Heart left ventricle (tissue), 16 donors: Measurements from ENCODE around the gene VTCN1. TPM values are rescaled to one million over a fixed set of nuclear protein-coding genes. Genes with fewer than 3 reads are reported as not detected.

Experiments used
- ATAC-seq, 4 donors: fragments of 200-7000 bp; cut with Tn5 transposase; one replicate each; pipeline ENCODE4 v1.9.1; 2020 to 2022; ENCODE audit warnings: moderate library complexity in 4 of 4, mild to moderate bottlenecking in 3 of 4, moderate number of reproducible peaks in 1 of 4
- DNase-seq, 5 donors: peaks; one replicate each; pipeline ENCODE4 v3.0.0-alpha.2; 2020
- H3K27ac ChIP-seq, 12 donors: fragments of 200-600 bp; sonication (generic) in 4 of 12; one replicate each; pipeline versions ENCODE4 v1.5.0 to v1.8.0; 2016 to 2022; ENCODE audit warnings: mild to moderate bottlenecking in 2 of 12
- H3K27me3 ChIP-seq, 9 donors: fragments of 200-600 bp; sonication (generic) in 2 of 9; one replicate each; pipeline versions ENCODE4 v1.5.1 to v1.8.0; 2016 to 2022; ENCODE audit warnings: mild to moderate bottlenecking in 3 of 9
- H3K36me3 ChIP-seq, 9 donors: fragments of 200-600 bp; sonication (generic) in 2 of 9; one replicate each; pipeline versions ENCODE4 v1.5.0 to v1.8.0; 2018 to 2022; ENCODE audit warnings: mild to moderate bottlenecking in 2 of 9
- H3K4me1 ChIP-seq, 12 donors: fragments of 200-600 bp; sonication (generic) in 4 of 12; one replicate each; pipeline versions ENCODE4 v1.5.0 to v1.8.0; 2016 to 2022; ENCODE audit warnings: mild to moderate bottlenecking in 3 of 12
- H3K4me3 ChIP-seq, 12 donors: fragments of 200-600 bp; sonication (generic) in 4 of 12; one replicate each; pipeline versions ENCODE4 v1.5.0 to v1.8.0; 2017 to 2022; ENCODE audit warnings: mild to moderate bottlenecking in 9 of 12, moderate library complexity in 4 of 12
- H3K9me3 ChIP-seq, 12 donors: fragments of 200-600 bp; sonication (generic) in 4 of 12; one replicate each; pipeline versions ENCODE4 v1.5.0 to v1.8.0; 2016 to 2022; ENCODE audit warnings: mild to moderate bottlenecking in 1 of 12
- POLR2A ChIP-seq, 2 donors: fragments of 450-650 bp; IDR thresholded peaks; one replicate each; pipeline ENCODE4 v1.6.1; 2017; ENCODE audit warnings: antibody characterized with exemption in 2 of 2, mild to moderate bottlenecking in 2 of 2, moderate library complexity in 2 of 2
- WGBS, 4 donors: extraction: QIAGEN DNeasy Blood & Tissue Kit in 2 of 4; methylation state at CpG; one replicate each; pipeline versions ENCODE4 v1.1.5 to v1.1.7; 2013 to 2018; 5-methylcytosine and 5-hydroxymethylcytosine counted together
- intact Hi-C, 10 donors: fragments of 100-400 bp; cut with DNase I; formaldehyde crosslinking; loops; one replicate each; pipeline versions ENCODE4 v1.11.1 to v1.14.2; 2022
- polyA plus RNA-seq, 2 donors: library from polyadenylated mRNA; stranded (reverse); fragments of 200-250 nt; gene quantifications; one replicate each; pipeline ENCODE4 v1.2.3, GENCODE V29; 2013
- total RNA-seq, 9 donors: library from RNA; depleted of rRNA in 2 of 9; stranded (reverse); fragments of >200 nt in 2 of 9; fragmentation: NEBNext Ultra II Directional in 3 of 9; extraction: Animal tissue kit (Norgen Biotek cat#: 25700) in 3 of 9; gene quantifications; one replicate each; pipeline versions ENCODE4 v1.1.0 to v1.2.4, GENCODE V29; 2016 to 2023
- TF ChIP-seq, protein P1 (sequence below), 12 donors: fragments of 200-600 bp; sonication (generic) in 4 of 12; IDR thresholded peaks; one replicate each; pipeline versions ENCODE4 v1.5.0 to v1.8.0; 2018 to 2022; ENCODE audit warnings: antibody characterized with exemption in 12 of 12, mild to moderate bottlenecking in 5 of 12
- donor health status: ischemic (EF 13 %, LVEDD 7.1; RV severe dilation, severe dysfunction).
- donor health status: healthy with polysubstance abuse.
- donor health status: DM: no; HTN: yes; CAD: no.
- donor health status: DM: no; HTN: no; CAD: no.
- donor health status: ischemic (EF 25% LVEDD 6.9; RV normal size, moderate dysfunction).
- donor health status: ischemic (EF 25% LVEDD 5.7; RV mildly dilated, moderate dysfunction).
- donor health status: healthy.
- donor health status: DM: yes; HTN: yes; CAD: no.
- donor health status: ischemic (EF 35%, LVEDD 5.7; RV mildly dilated, moderate dysfunction).
- donor health status: nonischemic (EF 11% LVEDD 7.7; RV severe dilation, severe dysfunction).
- donor health status: DM: yes; HTN: yes; CAD: no.
- donor health status: PGD.
- donor health status: ischemic (EF 29% LVEDD 5.4; RV normal size, mild dysfunction).
- donor health status: nonischemic (EF 23%, LVEDD 6.1; RV moderate dilation, normal function).

VTCN1 gene
- total and polyA plus RNA-seq, 11 donors, result 0.09 to 0.16 TPM; not detected in 9

DNA sequence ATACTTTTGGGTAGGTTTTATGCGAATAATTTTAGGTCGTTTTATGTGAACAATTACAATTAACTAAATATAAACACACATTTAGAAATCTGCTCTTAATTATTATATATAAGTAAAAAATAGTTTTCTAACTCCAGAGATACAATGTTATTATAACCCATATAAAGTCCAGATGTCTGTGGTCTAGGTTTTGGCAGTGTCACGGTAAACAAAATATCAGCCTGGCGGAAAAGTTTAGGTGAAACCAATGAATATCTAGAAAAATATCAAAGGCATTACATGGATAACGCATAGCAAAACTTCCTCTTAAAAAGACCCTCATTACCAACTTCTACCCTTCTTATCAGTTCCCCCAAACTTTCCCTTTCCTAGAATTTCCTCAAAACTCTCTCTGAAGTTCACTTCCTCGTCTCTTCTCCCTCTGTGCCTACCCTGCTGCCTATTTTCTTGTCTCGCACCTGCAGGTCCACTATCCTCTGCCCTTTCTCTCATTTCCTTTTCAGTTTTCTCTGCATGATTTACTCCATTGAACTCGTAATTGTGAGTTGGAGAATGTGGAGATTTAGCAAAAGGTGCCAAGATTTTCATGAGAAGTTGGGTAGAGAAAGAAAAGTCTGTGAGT is 21.8 kb downstream of the VTCN1 start:
- Histone ChIP-seq H3K4me3 (no peak overlapping the region), H3K27ac (no peak overlapping the region), H3K36me3 (no peaks in the 10 kb centered on the region), H3K27me3 (no peaks in the 10 kb centered on the region), H3K4me1 (no peaks in the 10 kb centered on the region), H3K9me3 (peaks cover 0 to 17% (median 0%) of the 10 kb centered on the region in 12 donors)
- intact Hi-C loops, result no loop called here
- DNase-seq, result no peak
- WGBS, 4 donors, result 70 to 76% (median 72%) methylated on average over 8 of the region's 8 CpGs
- ATAC-seq, result no peak
- TF ChIP-seq, protein P1, sequence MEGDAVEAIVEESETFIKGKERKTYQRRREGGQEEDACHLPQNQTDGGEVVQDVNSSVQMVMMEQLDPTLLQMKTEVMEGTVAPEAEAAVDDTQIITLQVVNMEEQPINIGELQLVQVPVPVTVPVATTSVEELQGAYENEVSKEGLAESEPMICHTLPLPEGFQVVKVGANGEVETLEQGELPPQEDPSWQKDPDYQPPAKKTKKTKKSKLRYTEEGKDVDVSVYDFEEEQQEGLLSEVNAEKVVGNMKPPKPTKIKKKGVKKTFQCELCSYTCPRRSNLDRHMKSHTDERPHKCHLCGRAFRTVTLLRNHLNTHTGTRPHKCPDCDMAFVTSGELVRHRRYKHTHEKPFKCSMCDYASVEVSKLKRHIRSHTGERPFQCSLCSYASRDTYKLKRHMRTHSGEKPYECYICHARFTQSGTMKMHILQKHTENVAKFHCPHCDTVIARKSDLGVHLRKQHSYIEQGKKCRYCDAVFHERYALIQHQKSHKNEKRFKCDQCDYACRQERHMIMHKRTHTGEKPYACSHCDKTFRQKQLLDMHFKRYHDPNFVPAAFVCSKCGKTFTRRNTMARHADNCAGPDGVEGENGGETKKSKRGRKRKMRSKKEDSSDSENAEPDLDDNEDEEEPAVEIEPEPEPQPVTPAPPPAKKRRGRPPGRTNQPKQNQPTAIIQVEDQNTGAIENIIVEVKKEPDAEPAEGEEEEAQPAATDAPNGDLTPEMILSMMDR (IDR thresholded peaks at IDR 0.05), result no peak
- TF ChIP-seq POLR2A (IDR thresholded peaks at IDR 0.05), result no peak

DNA sequence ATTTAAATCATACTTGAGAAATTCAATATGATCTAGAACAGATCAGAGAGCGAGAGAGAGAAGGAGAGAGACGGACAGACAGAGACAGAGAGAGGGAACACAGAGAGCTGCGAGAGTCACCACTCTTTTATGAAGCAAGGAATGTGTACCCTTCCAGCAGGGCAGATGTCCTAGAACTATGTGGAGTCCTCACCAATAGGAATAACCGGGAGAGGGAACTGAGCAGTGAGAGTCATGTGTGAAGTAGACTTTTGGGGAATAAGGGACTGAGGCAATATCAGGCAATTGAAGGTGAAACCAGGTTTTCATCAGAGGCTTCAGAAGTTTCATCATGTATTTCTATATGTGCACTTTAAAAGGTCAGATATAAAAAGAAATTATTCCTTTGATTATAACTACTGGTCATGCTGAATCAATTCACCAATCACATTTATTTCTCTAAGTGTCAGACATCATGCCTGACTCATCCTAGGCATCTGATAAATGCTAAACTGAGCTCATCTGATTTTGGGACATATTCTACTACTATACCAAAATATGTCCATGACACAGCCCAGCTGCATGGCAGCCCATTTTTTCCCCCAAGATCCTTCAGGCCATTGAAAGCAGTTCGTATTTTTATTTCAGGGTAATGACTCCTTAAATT is 22.4 kb downstream of the VTCN1 start:
- H3K27ac ChIP-seq, result no peak overlapping the region
- peaks cover 0 to 16% (median 0%) of the 10 kb centered on the region in 12 donors for H3K9me3 ChIP-seq
- no peak overlapping the region for H3K4me3 ChIP-seq
- no peak for DNase-seq
- ATAC-seq, result no peak
- no peaks in the 10 kb centered on the region for H3K4me1 ChIP-seq
- TF ChIP-seq, protein P1 (IDR thresholded peaks at IDR 0.05), result no peak
- TF ChIP-seq POLR2A (IDR thresholded peaks at IDR 0.05), result no peak
- H3K36me3 ChIP-seq, result no peaks in the 10 kb centered on the region
- H3K27me3 ChIP-seq, result no peaks in the 10 kb centered on the region
- 78 to 87% (median 82%) methylated on average over 5 of the region's 5 CpGs for WGBS, 4 donors
- intact Hi-C loops, result no loop called here

DNA sequence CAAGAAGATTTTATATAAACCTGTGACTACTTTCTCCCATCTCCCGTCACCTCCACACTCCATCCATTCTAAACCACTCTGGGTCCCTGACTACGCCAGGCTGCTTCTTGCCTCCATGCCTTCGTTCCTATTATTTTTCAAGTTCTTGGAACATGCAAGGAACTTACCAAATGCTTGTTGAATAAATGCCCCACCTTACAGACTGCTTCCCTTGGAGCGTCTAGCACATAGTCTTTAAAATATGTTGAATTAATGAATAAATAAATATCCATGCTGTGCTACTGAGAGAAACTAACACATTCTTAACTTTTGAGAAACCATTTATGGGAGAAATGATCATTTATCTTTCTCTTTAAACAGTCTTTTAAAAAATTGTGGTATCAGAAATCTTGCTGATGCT is 27.6 kb downstream of the VTCN1 start:
- no peak for ATAC-seq

DNA sequence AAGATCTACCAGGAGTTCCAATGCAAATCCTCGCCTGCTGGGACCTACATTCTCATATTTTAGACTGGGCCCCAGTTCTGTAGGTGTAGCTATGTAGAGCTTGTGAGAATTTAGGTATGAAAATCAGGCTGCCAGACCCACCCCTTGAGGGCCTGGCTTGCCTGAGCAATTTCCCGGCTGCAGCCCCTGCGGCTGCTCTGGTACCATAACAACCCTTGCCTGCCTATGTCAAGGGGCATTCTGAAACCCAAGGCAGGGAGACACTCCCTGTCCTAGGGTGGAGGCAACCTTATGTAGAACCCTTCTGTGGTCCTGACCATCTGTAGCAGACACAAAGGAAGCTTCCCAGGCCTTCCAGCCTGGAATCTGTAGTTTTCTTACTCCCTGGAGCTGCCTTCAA is 28.4 kb downstream of the VTCN1 start:
- intact Hi-C loops, result no loop called here
- Histone ChIP-seq H3K9me3 (no peaks in the 10 kb centered on the region), H3K27ac (no peak overlapping the region), H3K27me3 (no peaks in the 10 kb centered on the region), H3K4me1 (no peaks in the 10 kb centered on the region), H3K4me3 (no peak overlapping the region), H3K36me3 (no peaks in the 10 kb centered on the region)
- no peak for ATAC-seq
- DNase-seq, result no peak
- WGBS, 4 donors, result 93 to 100% (median 97%) methylated on average over 1 to 3 of the region's 3 CpGs
- TF ChIP-seq, protein P1 (IDR thresholded peaks at IDR 0.05), result no peak
- TF ChIP-seq POLR2A (IDR thresholded peaks at IDR 0.05), result no peak

More for the DNA sequence above, 27.6 kb downstream of the VTCN1 start:
- TF ChIP-seq, protein P1 (IDR thresholded peaks at IDR 0.05), result no peak
- TF ChIP-seq POLR2A (IDR thresholded peaks at IDR 0.05), result no peak
- intact Hi-C loops, result no loop called here
- Histone ChIP-seq H3K4me1 (no peaks in the 10 kb centered on the region), H3K4me3 (no peak overlapping the region), H3K9me3 (no peaks in the 10 kb centered on the region), H3K36me3 (no peaks in the 10 kb centered on the region), H3K27ac (no peak overlapping the region), H3K27me3 (no peaks in the 10 kb centered on the region)
- WGBS, 4 donors, result 91 to 95% (median 95%) methylated on average over 4 of the region's 4 CpGs
- DNase-seq, result no peak
